Measurements from ENCODE around the gene SIGLEC12.

DNA sequence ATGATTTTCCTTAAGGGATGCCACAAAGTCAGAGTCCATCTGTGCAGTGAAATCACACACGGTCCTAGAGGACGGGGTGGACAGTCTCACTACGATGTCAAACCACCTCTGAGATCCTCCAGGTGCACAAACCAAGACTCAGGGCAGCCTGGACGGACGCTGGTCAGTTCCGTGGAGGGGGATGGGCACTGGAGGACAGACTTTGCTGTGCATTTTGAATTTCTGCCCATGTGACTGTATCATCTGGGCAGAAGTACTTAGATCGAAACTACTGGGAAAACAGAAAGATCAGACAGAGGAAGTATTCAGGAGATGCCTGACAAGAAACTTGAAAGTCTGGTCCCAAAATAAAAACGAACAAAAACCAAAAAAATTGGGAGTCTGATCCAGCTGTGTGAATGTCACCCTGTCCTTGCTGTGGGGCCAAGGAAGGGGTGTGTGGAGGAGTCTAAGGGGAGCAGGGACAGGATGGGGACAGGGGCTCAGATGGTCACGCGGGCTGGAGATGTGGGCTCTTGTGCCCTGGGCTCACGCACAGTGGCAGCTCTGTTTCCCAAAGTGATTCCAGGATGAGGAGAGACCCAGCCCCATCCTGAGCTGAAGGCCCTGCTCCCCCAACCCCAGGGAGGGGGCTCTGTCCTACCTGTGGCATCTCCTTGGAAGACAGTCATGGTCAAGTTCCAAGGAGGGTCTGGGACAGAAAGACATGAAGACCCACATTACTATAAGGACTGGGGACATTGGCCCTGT is 44.9 kb downstream of the SIGLEC12 start:
- TF ChIP-seq CTCF (IDR thresholded peaks at IDR 0.05 in 2 of 3, conservative IDR thresholded peaks at IDR 0.05 in 1 of 3; ENCODE audit: insufficient read depth in 2 of 3, low read depth in 1 of 3, low read length in 3 of 3) (no peak), SRF (CRISPR knock-in tag; IDR thresholded peaks at IDR 0.05) (no peak), ETS2 (tag; IDR thresholded peaks at IDR 0.05; ENCODE audit: borderline replicate concordance, poor library complexity, severe bottlenecking) (no peak), ZFX (CRISPR knock-in tag; IDR thresholded peaks at IDR 0.05) (no peak), ELF2 (CRISPR knock-in tag; IDR thresholded peaks at IDR 0.05) (no peak), KDM4B (IDR thresholded peaks at IDR 0.05; ENCODE audit: borderline replicate concordance in 2 of 2, low read depth in 1 of 2) (no peak), CBX1 (IDR thresholded peaks at IDR 0.05; ENCODE audit: low read depth) (no peak)

Data from K562 (cell line).